Stimulated activated CD8-positive, alpha-beta memory T cell treated with anti-CD3 and anti-CD28 coated beads, Interleukin-12 subunit alpha, Interleukin-12 subunit beta, amount 100 ng/mL, for 4 hours (primary cell): ENCODE results near the gene UFM1.
"Not testable (repeated sequence)": the region's sequence is repeated elsewhere in the genome, so short reads cannot be mapped to it uniquely, and the experiment has no call there.

Experiments used
- DNase-seq: peaks from one replicate; pipeline ENCODE4 v3.0.0-alpha.2; 2020; ENCODE audit warnings: low read depth

The UFM1 gene

DNA sequence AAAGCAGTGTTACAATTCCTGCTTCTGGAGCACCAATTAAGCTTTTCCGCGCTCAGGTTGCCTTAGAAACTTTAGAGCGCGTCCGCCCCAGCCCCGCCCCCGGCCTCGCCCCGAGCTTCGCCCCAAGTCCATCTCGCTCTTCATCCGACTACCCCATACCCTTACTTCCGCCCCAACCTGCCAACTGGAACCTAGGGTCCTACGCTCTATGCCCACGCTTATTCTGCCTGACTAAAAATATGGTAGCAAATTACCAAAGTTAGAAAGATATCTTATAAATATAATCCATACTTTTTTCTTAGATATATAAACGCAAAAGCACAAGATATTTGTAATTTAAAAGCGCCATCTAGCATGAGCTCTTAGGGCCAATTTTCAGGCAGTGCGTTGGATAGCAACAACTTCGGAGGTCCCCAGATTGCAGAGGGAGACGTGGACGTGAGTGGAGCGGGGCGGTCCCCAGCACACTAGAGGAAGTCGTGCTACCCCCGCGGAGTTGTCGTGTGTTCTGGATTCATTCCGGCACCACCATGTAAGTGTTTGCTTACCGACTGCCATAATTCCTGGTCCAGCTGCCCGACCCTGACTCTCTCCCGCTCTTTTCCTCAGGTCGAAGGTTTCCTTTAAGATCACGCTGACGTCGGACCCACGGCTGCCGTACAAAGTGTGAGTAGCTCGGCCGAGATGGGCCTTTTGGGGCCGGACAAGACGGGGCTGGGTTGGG is at the start of gene UFM1:
Gene UFM1 (plus strand): TSS at position 462 of the 724 bp plus-strand sequence. CDS start 69 bp downstream, at position 531.
- DNase-seq, result peak; percentile 70

DNA sequence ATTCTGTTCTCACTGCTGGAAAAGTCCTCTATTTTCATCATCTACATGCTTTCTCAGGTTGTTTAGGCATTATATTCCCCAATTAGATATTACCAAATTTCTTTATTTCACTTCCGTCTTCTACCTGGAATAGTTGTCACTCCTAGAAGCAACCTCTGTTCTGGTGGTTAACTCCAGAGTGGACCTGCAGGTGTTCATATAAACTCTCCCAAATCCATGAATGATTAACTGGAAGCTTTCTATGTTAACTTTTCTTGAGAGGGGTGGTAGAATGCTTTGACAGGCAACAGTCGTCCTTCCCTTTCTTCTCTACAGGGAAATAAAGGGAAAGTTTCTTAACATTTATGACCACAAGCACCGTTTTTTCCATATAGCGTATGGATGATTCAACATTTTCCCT is 48.4 kb upstream of the UFM1 start:
- no peak for DNase-seq

DNA sequence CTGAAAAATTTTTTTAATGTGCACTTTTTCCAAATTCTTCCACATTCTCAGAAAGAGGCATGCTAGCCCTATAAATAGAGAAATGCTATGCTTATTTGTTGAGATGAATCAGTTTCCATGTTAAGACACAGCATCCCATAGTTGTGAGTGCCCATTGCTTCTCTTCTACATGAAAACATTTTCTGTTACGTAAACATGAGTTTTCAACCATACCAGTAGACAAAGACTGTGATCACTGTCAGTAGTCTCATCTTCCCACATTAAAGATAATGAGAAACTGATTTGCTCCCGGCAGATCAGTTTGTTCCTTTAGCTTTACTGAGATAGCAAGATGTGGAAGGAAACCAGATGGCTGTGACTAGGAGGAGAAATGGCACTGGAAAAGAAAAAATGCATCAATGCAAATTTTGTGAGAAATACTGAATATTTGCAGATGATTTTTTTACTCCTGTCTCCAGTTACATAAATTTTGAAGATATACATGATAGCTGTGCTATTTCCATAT is 45.8 kb upstream of the UFM1 start:
- DNase-seq, result no peak

DNA sequence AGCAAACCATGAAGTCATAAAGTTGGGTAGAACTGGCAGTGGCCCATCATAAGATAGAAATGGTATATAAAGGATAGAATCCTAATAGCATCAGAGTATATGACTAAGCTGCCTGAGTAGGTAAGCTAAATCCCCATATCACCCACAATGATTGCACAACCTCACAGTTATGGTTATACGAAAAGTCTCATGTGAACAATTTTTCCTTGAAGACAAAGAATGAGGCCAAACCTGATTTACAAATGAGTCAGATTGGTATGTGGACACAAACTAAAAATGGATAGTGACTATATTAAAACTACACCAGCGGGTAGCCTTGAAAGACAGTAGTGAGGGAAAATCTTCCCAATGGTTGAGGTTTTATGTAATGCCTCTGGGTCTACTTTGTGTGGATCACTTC is 40.9 kb upstream of the UFM1 start:
- DNase-seq, result no peak

DNA sequence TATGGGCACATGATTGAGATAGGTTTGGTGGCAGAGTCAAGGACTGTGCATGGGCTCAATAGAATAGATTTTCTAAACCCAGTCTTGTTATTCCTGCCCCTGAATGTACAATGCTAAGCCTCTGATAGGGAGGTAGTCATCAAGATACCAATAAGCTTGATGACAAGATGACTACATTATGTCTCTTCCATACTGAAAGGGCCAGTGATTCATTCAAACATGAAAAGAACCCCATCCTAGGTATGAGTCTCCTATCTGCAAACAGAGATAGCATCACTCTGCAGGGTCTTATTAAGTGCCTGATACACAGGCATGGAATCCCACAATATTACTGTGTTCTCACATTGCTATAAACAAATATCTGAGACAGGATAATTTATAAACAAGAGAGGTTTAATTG is 40.3 kb upstream of the UFM1 start:
- no peak for DNase-seq

DNA sequence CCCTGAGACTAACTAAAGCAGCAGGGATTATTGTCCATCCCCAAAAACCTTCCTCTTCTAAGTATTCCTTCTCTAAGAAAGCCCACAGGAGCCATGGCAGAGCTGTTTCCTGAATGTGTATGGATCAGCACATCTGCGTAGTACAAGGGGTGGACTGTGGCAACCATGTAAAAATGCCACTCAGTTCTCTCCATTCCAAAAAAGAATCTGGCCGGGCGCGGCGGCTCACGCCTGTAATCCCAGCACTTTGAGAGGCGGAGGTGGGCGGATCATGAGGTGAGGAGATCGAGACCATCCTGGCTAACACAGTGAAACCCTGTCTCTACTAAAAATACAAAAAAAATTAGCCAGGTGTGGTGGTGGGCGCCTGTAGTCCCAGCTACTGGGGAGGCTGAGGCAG is 38.5 kb upstream of the UFM1 start:
- not testable (repeated sequence) for DNase-seq

DNA sequence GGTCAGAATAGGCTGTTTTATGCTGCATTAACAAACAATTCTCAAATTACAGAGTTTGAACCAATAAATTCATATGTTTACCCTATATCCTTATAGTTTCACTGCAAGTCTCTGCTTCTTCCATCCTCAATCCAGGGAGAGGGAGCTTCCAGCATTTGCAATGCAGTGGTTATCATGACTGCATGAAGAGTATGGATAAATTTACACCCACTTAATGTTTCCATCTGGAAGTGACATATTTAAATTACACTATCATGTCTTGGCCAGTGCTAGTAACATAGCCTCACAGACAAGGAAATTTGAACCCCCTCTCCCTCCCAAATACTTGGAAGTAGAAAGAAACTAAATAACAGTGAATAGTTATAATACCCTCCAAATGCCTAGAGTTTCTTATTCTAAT is 33.5 kb upstream of the UFM1 start:
- no peak for DNase-seq

DNA sequence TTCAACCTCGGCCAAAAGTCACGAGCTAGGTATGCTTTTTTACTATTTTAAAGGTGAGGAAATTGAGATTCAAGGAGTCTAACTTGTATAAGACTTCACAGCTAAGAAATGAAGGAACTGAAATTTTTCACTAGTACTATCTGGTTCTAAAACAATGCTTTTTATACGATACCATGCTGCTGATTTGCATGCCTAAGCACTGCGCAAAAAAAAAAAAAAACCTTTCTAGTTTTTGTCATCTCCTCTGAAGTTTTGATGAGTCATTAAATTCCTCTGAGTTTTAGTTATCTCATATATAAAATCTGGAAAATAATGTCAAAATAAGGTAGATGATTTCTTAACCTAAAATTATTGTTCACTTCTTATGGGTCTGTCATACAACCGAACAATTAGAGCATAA is 28.0 kb upstream of the UFM1 start:
- no peak for DNase-seq

DNA sequence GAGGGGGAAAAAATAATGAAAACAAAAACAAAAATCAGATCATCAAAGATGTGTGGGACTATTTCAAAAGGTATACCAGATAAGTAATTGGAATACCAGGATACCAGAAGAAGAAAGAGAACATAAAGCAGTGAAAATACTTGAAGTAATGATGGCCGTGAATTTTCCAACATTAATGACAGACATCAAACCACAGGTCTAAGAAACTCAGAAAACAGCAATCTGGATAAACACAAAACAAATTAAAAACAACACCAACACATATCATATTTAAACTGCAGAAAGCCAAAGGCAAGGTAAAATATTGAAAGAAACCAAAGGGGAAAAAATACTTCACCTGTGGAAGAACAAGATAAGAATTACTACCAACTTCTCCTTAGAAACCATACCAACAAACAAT is 24.2 kb upstream of the UFM1 start:
- no peak for DNase-seq

DNA sequence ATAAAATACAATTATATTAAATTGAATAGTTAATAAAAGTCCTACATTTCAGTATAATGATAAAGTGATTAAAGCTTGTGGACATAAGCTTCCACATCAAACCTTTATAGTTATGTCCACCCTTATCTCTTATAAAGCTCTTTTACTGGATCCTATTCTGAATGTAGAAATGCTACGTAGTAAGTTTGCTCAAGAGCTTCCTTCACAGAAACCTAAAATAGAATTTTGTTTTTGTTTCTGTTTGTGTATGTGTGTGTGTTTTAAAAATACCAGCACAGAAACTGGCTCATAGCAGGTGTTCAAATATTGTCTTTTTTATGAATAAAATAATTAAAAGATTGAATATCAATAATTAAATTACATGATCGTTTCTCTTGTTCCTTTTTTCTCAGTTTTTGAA is 21.0 kb upstream of the UFM1 start:
- no peak for DNase-seq

DNA sequence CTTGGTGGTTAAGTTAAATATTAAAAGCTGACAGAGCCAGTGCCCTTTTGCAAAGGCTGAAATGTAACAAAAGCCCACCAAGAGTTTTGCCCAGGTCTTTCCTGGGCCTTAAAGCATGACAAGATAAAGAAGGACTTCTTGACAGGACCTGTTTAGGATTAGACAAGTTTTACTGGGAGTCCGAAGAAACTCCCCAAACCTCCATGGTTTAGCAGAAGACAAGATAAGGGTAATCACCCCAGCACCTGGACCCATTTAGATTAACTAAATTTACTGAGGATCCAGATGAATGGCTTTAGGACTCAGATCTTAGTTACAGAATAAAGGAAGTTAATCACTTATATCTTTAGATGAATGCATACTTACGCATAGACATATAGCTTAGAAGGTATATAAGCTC is 14.8 kb upstream of the UFM1 start:
- no peak for DNase-seq

DNA sequence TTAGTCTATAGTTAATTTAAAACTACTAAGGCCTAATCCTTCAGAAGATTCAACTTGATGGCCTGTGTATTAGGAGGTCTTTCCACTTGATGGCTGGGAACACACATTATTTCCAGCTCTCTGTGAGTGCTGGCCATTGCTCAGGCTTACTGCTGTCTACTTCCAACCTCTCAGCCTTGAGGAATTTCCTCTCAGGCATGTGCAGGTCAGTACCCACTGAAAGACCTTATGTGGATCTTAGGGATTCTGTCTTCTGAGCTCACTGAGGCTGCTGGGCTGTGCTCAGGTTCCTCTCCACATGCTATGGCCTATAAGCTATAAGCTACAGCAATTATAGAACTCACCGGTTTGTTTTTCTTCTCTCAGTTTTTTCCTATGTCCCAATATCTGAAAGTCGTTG is 11.6 kb upstream of the UFM1 start:
- DNase-seq, result no peak

DNA sequence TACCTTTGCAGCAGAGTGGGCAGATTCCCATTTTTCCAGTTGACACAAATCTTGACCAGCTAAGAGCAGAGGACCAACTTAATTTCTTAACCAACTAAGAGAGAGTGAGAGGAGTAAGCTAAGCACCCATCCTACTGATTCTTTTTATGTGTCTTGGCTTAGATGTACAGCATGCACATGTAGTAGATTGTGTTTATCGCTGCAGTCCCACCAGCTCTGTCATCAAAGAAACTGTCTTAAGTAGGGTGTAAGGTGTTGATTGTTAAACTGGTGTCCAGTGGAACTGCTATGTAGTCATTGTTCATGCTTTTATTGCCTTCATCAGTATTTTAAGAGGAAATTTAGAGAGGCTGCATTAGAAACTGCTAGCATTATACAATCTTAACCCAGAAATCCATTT is 9.0 kb upstream of the UFM1 start:
- DNase-seq, result no peak

DNA sequence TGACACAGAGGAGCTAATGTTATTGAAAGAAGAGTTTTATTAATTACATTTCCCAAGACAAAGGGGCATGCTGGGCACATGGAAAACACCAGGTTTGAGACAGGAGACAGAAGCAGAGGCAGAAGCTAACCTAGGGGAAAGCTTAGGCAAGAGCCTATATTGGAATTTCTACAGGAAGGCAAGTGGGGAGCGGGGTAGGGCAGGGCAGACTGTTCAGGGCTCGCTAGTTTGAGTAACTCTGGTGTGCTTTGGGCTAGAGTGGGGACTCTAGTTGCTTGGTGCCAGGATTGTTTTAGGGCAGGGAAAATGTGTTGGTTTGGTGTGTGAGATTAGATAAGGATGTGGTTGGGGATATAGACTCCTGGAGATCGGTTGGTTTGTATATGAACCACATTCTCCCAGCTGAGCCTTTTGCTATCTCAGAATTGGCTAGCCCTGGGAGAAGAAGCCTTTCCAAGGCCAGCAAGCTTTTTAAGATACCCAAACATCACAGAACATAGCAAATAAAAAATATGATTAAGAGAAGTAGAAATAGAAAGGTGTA is 8.4 kb upstream of the UFM1 start:
- DNase-seq, result no peak

DNA sequence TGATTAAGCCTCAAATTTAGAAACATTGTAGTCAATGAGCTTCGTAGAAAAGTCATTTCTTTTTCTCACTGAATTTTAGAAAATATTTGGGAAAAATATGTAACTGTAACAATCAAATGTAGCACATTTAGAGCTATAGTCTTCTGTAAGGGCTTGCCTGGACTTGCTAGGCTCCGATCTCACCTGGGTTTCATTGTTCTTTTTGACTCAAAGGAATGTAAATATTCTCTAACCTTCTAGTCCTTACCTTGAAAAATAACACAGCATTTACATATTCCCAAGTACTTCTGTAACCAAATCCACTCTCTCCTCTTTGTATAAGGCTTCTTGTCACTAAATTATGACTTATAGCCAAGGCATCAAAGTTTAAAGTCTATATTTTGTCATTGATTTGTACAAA is 2.9 kb upstream of the UFM1 start:
- DNase-seq, result no peak

DNA sequence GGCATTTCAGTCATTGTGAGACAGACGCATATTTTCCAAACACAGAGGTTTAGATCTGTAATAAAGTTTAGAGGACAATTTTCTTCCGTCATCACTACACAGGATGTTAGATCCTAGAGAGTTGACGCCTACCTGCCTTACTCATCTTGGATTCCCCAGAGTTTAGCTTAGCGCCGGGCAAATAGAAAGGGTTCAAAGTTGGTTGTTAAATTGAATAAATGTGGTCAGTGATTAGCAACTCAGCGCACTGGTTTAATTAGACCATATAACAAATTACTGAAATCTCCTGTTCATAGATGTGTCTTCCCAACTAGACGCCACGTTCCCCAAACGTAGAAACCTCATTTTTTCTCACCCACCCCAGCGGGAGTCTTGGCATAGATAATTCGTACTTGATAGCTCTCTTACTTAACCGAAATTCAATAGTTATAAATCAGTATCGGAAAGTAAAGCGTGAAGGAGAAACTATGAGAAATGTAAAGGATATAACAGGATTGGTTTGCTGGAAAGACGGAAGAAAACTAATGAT is 726 bp upstream of the UFM1 start:
- peak; percentile 6 for DNase-seq

DNA sequence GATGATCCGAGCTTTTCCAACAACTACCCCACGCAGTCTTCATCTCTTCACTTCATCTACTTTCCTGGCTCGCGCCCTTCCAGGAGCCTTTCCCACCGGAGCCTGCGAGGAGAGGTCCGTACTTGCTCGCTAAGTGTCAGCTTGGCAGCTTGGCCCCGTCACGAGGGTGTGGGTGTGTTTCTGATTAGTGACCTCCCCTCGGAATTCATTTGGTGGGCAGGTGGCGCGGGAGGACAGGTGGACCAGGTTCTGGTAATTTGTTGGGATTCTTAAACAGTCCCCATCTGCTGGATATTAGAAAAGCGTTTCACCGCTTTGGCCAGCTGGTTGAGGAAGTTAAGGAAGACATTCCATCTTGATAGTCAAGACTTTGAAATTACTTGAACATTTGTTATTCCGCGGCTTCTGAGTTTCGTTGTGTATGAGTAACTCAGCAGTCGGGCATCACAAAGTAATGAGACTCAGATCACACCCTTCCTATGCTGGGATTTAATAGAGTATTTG is 515 bp downstream of the UFM1 start:
- DNase-seq, result peak; percentile 22

DNA sequence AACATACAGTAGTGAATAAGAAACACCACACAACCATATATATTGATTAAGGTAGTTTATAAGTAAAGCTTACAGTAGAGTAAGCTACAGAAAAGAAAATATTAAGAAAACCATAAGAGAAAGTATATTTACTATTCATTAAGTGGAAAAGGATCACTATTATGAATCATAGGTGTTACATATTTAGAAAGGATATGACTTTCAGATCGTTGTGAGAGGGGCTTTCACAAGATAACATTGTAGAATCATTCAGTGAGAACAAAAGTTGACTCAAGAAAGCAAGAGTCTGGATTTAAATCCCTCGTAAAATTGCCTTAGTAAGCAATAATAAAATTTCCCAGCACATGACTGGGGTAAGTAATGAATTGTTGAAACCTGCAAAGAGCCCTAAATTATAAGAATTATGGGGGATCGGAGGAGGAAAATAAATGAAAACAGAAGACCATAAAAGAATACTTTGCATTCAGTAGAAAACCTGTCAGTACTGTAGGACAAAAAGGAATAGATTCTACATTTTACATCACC is 6.0 kb downstream of the UFM1 start:
- no peak for DNase-seq

DNA sequence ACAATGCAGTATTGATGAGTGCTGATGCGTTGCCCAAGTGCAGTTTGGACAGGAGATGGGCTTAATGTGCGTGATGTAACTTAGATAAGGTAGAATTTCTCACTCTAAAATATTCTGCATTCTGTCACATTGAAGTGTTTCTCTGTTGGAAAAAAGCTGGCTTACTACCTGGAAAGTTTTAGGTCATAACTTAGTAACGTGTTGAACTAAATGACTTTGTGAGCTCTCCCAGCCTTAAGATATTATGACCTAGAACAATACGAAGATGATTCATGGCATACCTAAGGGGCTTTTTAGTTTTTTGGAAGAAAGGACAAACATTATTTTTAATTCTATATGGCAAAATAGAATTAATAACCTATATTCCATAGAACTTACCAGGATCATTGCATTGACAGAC is 9.0 kb downstream of the UFM1 start:
- DNase-seq, result no peak

DNA sequence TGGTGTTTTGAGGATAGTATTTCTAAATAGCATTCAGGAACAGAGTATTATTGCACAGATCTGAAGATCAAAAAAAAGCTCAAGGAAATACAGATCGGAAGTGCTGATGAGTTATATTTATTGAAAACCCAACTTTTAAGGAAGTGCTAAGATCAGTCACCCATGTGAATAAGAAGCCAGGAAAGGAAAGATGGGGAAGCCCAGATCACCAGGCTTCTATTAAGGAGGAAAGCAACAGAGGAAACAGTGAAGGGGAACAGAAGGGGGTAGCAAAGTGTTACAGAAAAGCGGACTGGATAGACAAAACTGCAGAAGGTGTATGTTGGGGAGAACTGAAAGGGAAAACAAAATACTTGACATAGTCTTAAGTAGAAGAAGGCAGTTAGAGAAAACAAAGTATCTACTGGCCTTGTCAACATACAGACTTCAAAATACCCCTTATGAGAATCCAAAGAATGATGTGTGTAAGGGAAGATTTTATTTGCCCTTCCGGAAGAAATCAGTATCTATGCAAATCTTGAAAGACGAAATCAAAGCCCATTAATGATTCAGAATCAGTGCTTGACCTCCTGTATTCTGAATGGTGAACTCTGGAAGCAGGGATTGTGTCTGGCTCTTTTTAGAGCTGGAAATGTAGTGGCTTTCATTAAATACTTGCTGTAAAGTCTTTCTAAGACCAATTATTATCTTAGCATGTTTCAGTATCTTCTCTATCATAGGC is 12.1 kb downstream of the UFM1 start:
- no peak for DNase-seq

DNA sequence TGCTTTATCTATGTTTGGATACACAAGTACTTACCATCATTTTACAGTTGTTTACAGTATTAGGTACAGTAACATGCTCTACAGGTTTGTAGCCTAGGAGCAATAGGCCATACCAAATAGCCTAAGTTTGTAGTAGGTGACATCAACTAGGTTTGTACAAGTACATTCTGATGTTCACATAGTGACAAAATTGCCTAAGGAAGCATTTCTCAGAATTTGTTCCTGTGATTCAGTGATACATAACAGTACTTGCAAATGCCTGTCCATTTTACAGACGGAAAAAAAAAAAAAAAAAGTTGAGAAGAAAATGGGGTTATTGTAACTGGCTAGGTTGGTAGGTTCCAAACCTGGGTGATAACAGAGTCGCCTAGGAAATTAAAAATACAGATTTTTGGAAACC is 13.6 kb downstream of the UFM1 start:
- DNase-seq, result no peak

DNA sequence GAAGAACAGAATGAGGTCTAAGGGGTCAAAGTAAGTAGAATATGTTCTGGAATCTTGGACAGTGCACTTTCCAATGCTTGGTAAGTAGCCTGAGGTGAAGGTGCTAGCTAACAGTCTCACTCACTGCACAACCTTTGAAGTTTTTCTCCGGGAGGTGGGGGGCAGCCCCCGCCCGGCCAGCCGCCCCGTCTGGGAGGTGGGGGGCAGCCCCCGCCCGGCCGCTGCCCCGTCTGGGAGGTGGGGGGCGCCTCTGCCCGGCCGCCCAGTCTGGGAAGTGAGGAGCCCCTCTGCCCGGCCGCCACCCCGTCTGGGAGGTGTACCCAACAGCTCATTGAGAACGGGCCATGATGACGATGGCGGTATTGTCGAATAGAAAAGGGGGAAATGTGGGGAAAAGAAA is 14.1 kb downstream of the UFM1 start:
- DNase-seq, result not testable (repeated sequence)

DNA sequence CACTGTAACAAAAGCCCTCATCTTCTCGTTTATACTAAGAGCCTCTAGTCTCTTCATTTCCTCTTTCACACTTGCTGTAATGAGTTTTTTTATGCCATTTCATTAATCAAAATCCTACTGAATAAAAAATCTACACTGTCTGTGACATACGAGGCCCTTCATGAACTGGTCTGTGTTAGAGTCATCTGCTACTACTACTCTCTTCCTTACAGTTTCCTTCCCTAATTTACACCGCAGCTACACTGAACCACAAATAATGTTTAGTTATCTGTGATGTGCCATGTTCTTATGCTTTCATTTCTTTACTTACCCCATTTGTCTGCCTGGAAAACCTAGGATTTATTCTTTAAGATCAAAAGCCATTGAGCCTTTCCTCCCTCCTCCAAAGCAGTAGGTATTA is 16.0 kb downstream of the UFM1 start:
- no peak for DNase-seq
